Measurements from ENCODE around the gene MPPED1. TPM values are rescaled to one million over a fixed set of nuclear protein-coding genes. Genes with fewer than 3 reads are reported as not detected.

MPPED1 gene
- total RNA-seq, 1 experiment from 2014 or later, result 0.35 TPM

DNA sequence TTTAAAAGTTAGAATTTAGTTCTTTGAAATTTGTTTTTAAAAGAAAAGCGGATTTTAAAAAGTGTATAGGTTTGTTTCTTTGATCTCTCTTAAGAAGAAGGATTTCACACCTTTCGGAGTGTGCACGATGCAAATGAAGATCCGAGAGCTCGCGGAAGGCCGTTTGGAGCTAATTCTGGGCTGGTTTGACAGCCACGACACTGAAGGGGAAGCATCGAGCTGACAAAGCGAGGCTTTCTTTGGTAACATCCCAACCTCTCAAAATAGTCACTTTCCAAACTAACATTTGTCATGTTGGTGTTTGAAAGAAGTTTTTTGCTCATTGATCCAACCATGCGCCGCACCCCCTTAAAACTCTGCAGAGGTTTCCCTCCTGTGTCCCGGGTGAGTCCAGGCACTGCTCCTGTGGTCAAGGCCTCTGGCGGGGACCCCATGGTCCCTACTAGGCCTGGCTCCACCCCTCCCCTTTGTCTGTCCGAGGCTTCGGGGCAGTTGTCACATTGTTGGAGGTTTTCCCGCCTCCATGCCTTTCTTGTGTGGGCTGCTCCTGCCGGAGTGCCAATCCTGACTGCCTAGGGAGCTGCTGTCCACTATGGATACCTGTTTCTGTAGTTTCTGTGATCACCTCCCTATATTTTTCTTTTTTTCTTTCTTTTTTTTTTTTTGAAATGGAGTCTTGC is 39.7 kb downstream of the MPPED1 start (continued):
- TF ChIP-seq, protein P1, sequence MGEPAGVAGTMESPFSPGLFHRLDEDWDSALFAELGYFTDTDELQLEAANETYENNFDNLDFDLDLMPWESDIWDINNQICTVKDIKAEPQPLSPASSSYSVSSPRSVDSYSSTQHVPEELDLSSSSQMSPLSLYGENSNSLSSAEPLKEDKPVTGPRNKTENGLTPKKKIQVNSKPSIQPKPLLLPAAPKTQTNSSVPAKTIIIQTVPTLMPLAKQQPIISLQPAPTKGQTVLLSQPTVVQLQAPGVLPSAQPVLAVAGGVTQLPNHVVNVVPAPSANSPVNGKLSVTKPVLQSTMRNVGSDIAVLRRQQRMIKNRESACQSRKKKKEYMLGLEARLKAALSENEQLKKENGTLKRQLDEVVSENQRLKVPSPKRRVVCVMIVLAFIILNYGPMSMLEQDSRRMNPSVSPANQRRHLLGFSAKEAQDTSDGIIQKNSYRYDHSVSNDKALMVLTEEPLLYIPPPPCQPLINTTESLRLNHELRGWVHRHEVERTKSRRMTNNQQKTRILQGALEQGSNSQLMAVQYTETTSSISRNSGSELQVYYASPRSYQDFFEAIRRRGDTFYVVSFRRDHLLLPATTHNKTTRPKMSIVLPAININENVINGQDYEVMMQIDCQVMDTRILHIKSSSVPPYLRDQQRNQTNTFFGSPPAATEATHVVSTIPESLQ (CRISPR knock-in tag; IDR thresholded peaks at IDR 0.05), result no peak

DNA sequence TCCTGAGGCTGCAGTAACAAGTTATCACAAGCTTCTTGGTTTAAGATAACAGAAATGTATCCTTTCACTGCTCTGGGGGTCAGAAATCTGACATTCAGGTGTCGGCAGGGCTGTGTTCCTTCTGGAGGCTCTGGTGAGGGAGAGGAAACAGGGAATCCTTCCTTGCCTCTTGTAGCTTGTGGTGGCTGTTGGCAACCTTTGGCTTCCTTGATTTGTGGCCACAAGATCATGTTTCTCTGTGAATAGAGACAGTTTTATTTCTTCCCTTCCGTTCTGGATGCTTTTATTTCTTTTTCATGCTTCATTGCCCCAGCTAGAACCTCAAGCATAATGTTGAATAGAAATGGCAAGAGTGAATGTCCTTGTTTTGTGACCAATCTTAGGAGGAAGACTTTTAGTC is 44.0 kb downstream of the MPPED1 start:
- H3K36me3 Mint-ChIP-seq, result no peaks in the 10 kb centered on the region
- peaks cover 3% of the 10 kb centered on the region; the same call in 1 of the 2 replicates for H3K27me3 Mint-ChIP-seq (ENCODE audit: low read depth)
- POLR2A ChIA-PET, result no interaction called here
- no peak overlapping the region for H3K4me3 Mint-ChIP-seq
- H3K9me3 Mint-ChIP-seq, result peaks cover 5% of the 10 kb centered on the region
- TF ChIP-seq, protein P2, sequence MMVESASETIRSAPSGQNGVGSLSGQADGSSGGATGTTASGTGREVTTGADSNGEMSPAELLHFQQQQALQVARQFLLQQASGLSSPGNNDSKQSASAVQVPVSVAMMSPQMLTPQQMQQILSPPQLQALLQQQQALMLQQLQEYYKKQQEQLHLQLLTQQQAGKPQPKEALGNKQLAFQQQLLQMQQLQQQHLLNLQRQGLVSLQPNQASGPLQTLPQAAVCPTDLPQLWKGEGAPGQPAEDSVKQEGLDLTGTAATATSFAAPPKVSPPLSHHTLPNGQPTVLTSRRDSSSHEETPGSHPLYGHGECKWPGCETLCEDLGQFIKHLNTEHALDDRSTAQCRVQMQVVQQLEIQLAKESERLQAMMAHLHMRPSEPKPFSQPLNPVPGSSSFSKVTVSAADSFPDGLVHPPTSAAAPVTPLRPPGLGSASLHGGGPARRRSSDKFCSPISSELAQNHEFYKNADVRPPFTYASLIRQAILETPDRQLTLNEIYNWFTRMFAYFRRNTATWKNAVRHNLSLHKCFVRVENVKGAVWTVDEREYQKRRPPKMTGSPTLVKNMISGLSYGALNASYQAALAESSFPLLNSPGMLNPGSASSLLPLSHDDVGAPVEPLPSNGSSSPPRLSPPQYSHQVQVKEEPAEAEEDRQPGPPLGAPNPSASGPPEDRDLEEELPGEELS (CRISPR knock-in tag; IDR thresholded peaks at IDR 0.05), result no peak
- no peak for TF ChIP-seq RORB (CRISPR knock-in tag; IDR thresholded peaks at IDR 0.05)
- TF ChIP-seq NR2C2 (CRISPR knock-in tag; IDR thresholded peaks at IDR 0.05), result no peak
- TF ChIP-seq, protein P3, sequence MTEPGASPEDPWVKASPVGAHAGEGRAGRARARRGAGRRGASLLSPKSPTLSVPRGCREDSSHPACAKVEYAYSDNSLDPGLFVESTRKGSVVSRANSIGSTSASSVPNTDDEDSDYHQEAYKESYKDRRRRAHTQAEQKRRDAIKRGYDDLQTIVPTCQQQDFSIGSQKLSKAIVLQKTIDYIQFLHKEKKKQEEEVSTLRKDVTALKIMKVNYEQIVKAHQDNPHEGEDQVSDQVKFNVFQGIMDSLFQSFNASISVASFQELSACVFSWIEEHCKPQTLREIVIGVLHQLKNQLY (CRISPR knock-in tag; IDR thresholded peaks at IDR 0.05), result no peak
- TF ChIP-seq, protein P4, sequence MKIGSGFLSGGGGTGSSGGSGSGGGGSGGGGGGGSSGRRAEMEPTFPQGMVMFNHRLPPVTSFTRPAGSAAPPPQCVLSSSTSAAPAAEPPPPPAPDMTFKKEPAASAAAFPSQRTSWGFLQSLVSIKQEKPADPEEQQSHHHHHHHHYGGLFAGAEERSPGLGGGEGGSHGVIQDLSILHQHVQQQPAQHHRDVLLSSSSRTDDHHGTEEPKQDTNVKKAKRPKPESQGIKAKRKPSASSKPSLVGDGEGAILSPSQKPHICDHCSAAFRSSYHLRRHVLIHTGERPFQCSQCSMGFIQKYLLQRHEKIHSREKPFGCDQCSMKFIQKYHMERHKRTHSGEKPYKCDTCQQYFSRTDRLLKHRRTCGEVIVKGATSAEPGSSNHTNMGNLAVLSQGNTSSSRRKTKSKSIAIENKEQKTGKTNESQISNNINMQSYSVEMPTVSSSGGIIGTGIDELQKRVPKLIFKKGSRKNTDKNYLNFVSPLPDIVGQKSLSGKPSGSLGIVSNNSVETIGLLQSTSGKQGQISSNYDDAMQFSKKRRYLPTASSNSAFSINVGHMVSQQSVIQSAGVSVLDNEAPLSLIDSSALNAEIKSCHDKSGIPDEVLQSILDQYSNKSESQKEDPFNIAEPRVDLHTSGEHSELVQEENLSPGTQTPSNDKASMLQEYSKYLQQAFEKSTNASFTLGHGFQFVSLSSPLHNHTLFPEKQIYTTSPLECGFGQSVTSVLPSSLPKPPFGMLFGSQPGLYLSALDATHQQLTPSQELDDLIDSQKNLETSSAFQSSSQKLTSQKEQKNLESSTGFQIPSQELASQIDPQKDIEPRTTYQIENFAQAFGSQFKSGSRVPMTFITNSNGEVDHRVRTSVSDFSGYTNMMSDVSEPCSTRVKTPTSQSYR (CRISPR knock-in tag; IDR thresholded peaks at IDR 0.05), result no peak
- TF ChIP-seq HMGA2 (CRISPR knock-in tag; IDR thresholded peaks at IDR 0.05), result no peak
- TF ChIP-seq, protein P5, sequence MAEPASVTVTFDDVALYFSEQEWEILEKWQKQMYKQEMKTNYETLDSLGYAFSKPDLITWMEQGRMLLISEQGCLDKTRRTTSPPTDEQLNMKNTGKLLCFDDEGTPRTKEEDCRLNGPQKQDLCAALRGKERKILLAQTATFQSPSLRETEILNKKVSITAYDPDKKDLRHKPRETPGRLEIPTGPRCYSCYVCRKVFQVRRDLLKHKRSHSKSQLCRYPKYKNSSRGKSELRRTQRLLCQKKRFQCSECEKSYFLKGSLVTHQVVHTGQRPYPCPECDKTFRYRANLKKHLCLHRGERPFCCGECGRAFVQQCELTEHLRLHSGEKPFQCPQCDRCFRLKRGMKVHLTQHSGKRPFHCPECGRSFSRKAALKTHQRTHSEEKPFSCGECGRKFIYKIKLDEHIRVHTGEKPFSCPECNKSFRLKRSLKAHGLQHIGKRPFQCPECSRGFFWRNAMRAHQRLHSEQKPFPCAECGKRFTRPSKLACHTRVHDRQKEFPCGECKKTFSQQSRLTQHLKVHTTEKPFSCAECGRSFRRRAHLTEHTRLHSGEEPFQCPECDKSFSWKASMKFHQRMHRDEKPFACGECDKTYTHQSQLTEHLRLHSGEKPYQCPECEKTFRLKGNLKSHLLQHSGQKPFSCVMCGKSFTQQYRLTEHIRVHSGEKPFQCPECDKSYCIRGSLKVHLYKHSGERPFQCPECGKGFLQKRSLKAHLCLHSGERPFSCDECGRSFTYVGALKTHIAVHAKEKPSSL (CRISPR knock-in tag; conservative IDR thresholded peaks at IDR 0.05), result no peak
- ATAC-seq (no peak), DNase-seq (ENCODE audit: low spot score) (no peak)
- peak overlapping the region; percentile 27; the same call in 1 of the 2 replicates for H3K27ac Mint-ChIP-seq
- H3K4me1 Mint-ChIP-seq, result peaks cover 9% of the 10 kb centered on the region
- CTCF ChIA-PET, result interaction anchor here (1.0 to 2.1 kb wide), 3 partner anchors 46 to 341 kb away, joined by 3 to 13 read pairs (median 3); no protein-coding TSS in a partner anchor

DNA sequence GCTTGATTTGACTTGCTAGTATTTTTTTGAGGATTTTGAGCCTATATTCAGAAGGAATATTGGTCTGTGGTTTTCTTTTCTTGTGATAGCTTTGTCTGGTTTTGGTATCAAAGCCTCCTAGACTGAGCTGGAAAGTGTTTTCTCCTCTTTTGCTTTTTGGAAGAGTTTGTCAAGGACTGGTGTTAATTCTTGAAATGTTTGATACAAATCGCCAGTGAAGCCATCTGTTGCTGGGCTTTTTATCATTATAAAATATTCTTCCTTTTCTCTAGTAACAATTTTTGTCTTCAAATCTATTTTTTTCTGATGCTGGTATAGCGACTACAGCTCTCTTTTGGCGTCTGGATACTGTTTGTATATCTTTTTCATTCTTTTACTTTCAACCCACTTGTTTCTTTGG is 45.2 kb downstream of the MPPED1 start:
- Mint-ChIP-seq H3K36me3 (no peaks in the 10 kb centered on the region), H3K4me3 (no peak overlapping the region), H3K9me3 (peaks cover 13% of the 10 kb centered on the region), H3K27ac (no peak overlapping the region), H3K27me3 (ENCODE audit: low read depth) (peaks cover 3% of the 10 kb centered on the region; the same call in 1 of the 2 replicates), H3K4me1 (peaks cover 9% of the 10 kb centered on the region)
- ChIA-PET CTCF (interaction anchor here (1.1 to 2.1 kb wide), 2 partner anchors 11 to 59 kb away, joined by 3 to 13 read pairs; no protein-coding TSS in a partner anchor), POLR2A (no interaction called here)
- DNase-seq (ENCODE audit: low spot score), result no peak
- no peak for ATAC-seq
- TF ChIP-seq, protein P6, sequence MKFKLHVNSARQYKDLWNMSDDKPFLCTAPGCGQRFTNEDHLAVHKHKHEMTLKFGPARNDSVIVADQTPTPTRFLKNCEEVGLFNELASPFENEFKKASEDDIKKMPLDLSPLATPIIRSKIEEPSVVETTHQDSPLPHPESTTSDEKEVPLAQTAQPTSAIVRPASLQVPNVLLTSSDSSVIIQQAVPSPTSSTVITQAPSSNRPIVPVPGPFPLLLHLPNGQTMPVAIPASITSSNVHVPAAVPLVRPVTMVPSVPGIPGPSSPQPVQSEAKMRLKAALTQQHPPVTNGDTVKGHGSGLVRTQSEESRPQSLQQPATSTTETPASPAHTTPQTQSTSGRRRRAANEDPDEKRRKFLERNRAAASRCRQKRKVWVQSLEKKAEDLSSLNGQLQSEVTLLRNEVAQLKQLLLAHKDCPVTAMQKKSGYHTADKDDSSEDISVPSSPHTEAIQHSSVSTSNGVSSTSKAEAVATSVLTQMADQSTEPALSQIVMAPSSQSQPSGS (CRISPR knock-in tag; IDR thresholded peaks at IDR 0.05; ENCODE audit: borderline replicate concordance, low read depth), result no peak
- TF ChIP-seq, protein P7, sequence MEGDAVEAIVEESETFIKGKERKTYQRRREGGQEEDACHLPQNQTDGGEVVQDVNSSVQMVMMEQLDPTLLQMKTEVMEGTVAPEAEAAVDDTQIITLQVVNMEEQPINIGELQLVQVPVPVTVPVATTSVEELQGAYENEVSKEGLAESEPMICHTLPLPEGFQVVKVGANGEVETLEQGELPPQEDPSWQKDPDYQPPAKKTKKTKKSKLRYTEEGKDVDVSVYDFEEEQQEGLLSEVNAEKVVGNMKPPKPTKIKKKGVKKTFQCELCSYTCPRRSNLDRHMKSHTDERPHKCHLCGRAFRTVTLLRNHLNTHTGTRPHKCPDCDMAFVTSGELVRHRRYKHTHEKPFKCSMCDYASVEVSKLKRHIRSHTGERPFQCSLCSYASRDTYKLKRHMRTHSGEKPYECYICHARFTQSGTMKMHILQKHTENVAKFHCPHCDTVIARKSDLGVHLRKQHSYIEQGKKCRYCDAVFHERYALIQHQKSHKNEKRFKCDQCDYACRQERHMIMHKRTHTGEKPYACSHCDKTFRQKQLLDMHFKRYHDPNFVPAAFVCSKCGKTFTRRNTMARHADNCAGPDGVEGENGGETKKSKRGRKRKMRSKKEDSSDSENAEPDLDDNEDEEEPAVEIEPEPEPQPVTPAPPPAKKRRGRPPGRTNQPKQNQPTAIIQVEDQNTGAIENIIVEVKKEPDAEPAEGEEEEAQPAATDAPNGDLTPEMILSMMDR (IDR thresholded peaks at IDR 0.05), result no peak
- TF ChIP-seq, protein P8, sequence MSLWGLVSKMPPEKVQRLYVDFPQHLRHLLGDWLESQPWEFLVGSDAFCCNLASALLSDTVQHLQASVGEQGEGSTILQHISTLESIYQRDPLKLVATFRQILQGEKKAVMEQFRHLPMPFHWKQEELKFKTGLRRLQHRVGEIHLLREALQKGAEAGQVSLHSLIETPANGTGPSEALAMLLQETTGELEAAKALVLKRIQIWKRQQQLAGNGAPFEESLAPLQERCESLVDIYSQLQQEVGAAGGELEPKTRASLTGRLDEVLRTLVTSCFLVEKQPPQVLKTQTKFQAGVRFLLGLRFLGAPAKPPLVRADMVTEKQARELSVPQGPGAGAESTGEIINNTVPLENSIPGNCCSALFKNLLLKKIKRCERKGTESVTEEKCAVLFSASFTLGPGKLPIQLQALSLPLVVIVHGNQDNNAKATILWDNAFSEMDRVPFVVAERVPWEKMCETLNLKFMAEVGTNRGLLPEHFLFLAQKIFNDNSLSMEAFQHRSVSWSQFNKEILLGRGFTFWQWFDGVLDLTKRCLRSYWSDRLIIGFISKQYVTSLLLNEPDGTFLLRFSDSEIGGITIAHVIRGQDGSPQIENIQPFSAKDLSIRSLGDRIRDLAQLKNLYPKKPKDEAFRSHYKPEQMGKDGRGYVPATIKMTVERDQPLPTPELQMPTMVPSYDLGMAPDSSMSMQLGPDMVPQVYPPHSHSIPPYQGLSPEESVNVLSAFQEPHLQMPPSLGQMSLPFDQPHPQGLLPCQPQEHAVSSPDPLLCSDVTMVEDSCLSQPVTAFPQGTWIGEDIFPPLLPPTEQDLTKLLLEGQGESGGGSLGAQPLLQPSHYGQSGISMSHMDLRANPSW (CRISPR knock-in tag; conservative IDR thresholded peaks at IDR 0.05; ENCODE audit: low read depth), result no peak
- TF ChIP-seq, protein P9, sequence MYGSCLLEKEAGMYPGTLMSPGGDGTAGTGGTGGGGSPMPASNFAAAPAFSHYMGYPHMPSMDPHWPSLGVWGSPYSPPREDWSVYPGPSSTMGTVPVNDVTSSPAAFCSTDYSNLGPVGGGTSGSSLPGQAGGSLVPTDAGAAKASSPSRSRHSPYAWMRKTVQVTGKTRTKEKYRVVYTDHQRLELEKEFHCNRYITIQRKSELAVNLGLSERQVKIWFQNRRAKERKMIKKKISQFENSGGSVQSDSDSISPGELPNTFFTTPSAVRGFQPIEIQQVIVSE (CRISPR knock-in tag; IDR thresholded peaks at IDR 0.05; ENCODE audit: borderline replicate concordance), result no peak

Measured in WTC11 (cell line).